A673 (cell line): ENCODE measurements around the gene SH3TC1. TPM values are rescaled to one million over a fixed set of nuclear protein-coding genes. Genes with fewer than 3 reads are reported as not detected.

Experiments used
- BruUV-seq: library from RNA; stranded (reverse); fragments of 400-500 nt; replicated peaks from 2 replicates; lab custom pipeline; 2021; lab: Mats Ljungman, UMichigan
- CTCF ChIA-PET: fragments of 300-600 bp; sonication (Branson Sonifier 250); formaldehyde crosslinking; loops from one replicate; lab custom pipeline; 2022; ENCODE audit warnings: antibody characterized with exemption; lab: Charles Lee
- POLR2A ChIA-PET: fragments of 300-600 bp; sonication (Branson Sonifier 250); formaldehyde crosslinking; loops from one replicate; lab custom pipeline; 2022; ENCODE audit warnings: antibody characterized with exemption; ENCODE audit not compliant: low non-redundant PET; lab: Charles Lee
- DNase-seq: peaks from one replicate; pipeline ENCODE4 v3.0.0-alpha.2; 2015; ENCODE audit warnings: low spot score
- H3K27ac ChIP-seq: fragments of 200-600 bp; sonication (generic); 2 replicates; pipeline ENCODE4 v1.5.1; 2016; ENCODE audit warnings: mixed run types, low read depth, mild to moderate bottlenecking, mixed read lengths, antibody characterized with exemption, low read length; ENCODE audit not compliant: poor library complexity, severe bottlenecking
- H3K27me3 ChIP-seq: fragments of 200-600 bp; sonication (generic); replicated peaks from 2 replicates; pipeline ENCODE4 v1.6.1; 2017; ENCODE audit warnings: mixed run types, low read depth, mild to moderate bottlenecking, mixed read lengths, antibody characterized with exemption, low read length; ENCODE audit not compliant: insufficient read depth, poor library complexity
- H3K36me3 ChIP-seq: fragments of 200-600 bp; sonication (generic); 2 replicates; pipeline ENCODE4 v1.6.1; 2016; ENCODE audit warnings: mixed run types, mild to moderate bottlenecking, mixed read lengths, antibody characterized with exemption, low read length; ENCODE audit not compliant: insufficient read depth, poor library complexity, severe bottlenecking
- H3K4me1 ChIP-seq: fragments of 200-600 bp; sonication (generic); 2 replicates; pipeline ENCODE4 v1.6.1; 2017; ENCODE audit warnings: mixed run types, mild to moderate bottlenecking, mixed read lengths, antibody characterized with exemption, low read length; ENCODE audit not compliant: insufficient read depth, poor library complexity, severe bottlenecking
- H3K4me3 ChIP-seq: fragments of 200-600 bp; sonication (generic); 2 replicates; pipeline ENCODE4 v1.5.1; 2016; ENCODE audit warnings: low read depth, mixed run types, mild to moderate bottlenecking, mixed read lengths, low read length; ENCODE audit not compliant: poor library complexity, severe bottlenecking
- H3K9me3 ChIP-seq: fragments of 200-600 bp; sonication (generic); 2 replicates; pipeline ENCODE4 v1.6.1; 2016; ENCODE audit warnings: mixed run types, low read depth, mild to moderate bottlenecking, mixed read lengths, antibody characterized with exemption, low read length; ENCODE audit not compliant: poor library complexity, severe bottlenecking
- CTCF ChIP-seq: fragments of 300-800, 200-600 bp; sonication (generic); conservative IDR thresholded peaks from 2 replicates; pipeline ENCODE4 v1.5.1; 2017; ENCODE audit warnings: low read depth, mild to moderate bottlenecking, antibody characterized with exemption, low read length, moderate library complexity, mixed read lengths
- EZH2 ChIP-seq: fragments of 200-600 bp; sonication (generic); IDR thresholded peaks from 2 replicates; pipeline ENCODE4 v1.6.1; 2017; ENCODE audit warnings: borderline replicate concordance, low read depth, mild to moderate bottlenecking, mixed read lengths, antibody characterized with exemption, low read length; ENCODE audit not compliant: poor library complexity, severe bottlenecking
- intact Hi-C: fragments of 100-400 bp; cut with micrococcal nuclease; formaldehyde crosslinking; loops from one replicate; pipeline ENCODE4 v1.10.0; 2022; ENCODE audit not compliant: unreplicated experiment
- total RNA-seq: library from RNA; stranded (reverse); gene quantifications from 2 replicates; pipeline ENCODE4 v1.2.3, GENCODE V29; 2021

Gene SH3TC1
- total RNA-seq, 1 experiment from 2014 or later = 0.71 TPM

GRCh38 chr4:8217871-8218270 is 18.8 kb downstream of the SH3TC1 start:
- no peak for TF ChIP-seq EZH2
- TF ChIP-seq CTCF = no peak
- Histone ChIP-seq H3K27me3 (no peaks in the 10 kb centered on the region), H3K4me3 (no peak overlapping the region), H3K9me3 (no peaks in the 10 kb centered on the region), H3K4me1 (peaks cover 8% of the 10 kb centered on the region), H3K27ac (no peak overlapping the region), H3K36me3 (no peaks in the 10 kb centered on the region)
- DNase-seq = no peak
- intact Hi-C loops = no loop called here
- BruUV-seq = no TSS peak
- POLR2A ChIA-PET = no interaction called here
- CTCF ChIA-PET = no interaction called here

- no TSS peak for BruUV-seq
- DNase-seq = no peak
- ChIA-PET CTCF (no interaction called here), POLR2A (no interaction called here)
- Histone ChIP-seq H3K27me3 (no peaks in the 10 kb centered on the region), H3K4me1 (peaks cover 8% of the 10 kb centered on the region), H3K4me3 (no peak overlapping the region), H3K27ac (no peak overlapping the region), H3K9me3 (no peaks in the 10 kb centered on the region), H3K36me3 (no peaks in the 10 kb centered on the region)
- no peak for TF ChIP-seq EZH2
- no peak for TF ChIP-seq CTCF
- intact Hi-C loops = no loop called here
Measured at GRCh38 chr4:8218371-8219031, 19.4 kb downstream of the SH3TC1 start.

- H3K27ac ChIP-seq = no peak overlapping the region
- H3K4me3 ChIP-seq = no peak overlapping the region
- no peaks in the 10 kb centered on the region for H3K36me3 ChIP-seq
- H3K9me3 ChIP-seq = no peaks in the 10 kb centered on the region
- peaks cover 8% of the 10 kb centered on the region for H3K4me1 ChIP-seq
- POLR2A ChIA-PET = no interaction called here
- CTCF ChIA-PET = no interaction called here
- DNase-seq = no peak
- intact Hi-C loops = no loop called here
- no TSS peak for BruUV-seq
- no peaks in the 10 kb centered on the region for H3K27me3 ChIP-seq
- no peak for TF ChIP-seq EZH2
- no peak for TF ChIP-seq CTCF
Measured at GRCh38 chr4:8219236-8219635, 20.1 kb downstream of the SH3TC1 start.
